A549 (cell line): ENCODE measurements around the gene ANKRD17. TPM values are rescaled to one million over a fixed set of nuclear protein-coding genes. Genes with fewer than 3 reads are reported as not detected.

Experiments
- ATAC-seq, 2 experiments: fragments of 200-7000 bp in 1 of 2; fragments of >200 bp in 1 of 2; cut with Nextera tagmentation in 1 of 2; cut with Tn5 transposase in 1 of 2; 3 replicates each; pipeline versions ENCODE4 v1.8.0 to v1.9.1; 2018 to 2020; ENCODE audit warnings: mild to moderate bottlenecking in 1 of 2, moderate library complexity in 1 of 2
- CTCF ChIA-PET: fragments of 300-600 bp; sonication (Branson Sonifier 250); formaldehyde crosslinking; extraction: SDS; loops from one replicate; lab custom pipeline; 2021; ENCODE audit warnings: antibody characterized with exemption, inconsistent platforms; lab: Yijun Ruan, JAX
- POLR2A ChIA-PET: fragments of 350-600 bp; formaldehyde crosslinking; extraction: SDS; loops from one replicate; lab custom pipeline; 2021; ENCODE audit warnings: antibody characterized with exemption, inconsistent platforms; lab: Yijun Ruan, JAX
- DNase-seq, 2 experiments: peaks; one replicate each; pipeline versions ENCODE4 v3.0.0 to v3.0.0-alpha.2; 2011 to 2016; ENCODE audit warnings: low read depth in 1 of 2, low spot score in 1 of 2
- FAIRE-seq: peaks from 2 replicates; lab custom pipeline; 2011; peaks lifted over from hg19 to GRCh38; lab: Jason Lieb, UNC
- H3K27ac ChIP-seq, 2 experiments: fragments of >200 bp; sonication (Bioruptor Twin); formaldehyde crosslinking; 3 replicates each; pipeline ENCODE4 v1.5.1; 2016 to 2017
- H3K4me1 ChIP-seq: fragments of >200 bp; sonication (Bioruptor Twin); formaldehyde crosslinking; 3 replicates; pipeline ENCODE4 v1.6.1; 2016
- H3K4me2 ChIP-seq: fragments of >200 bp; sonication (Bioruptor Twin); formaldehyde crosslinking; 3 replicates; pipeline ENCODE4 v1.6.1; 2016
- H3K4me3 ChIP-seq: fragments of >200 bp; sonication (Bioruptor Twin); formaldehyde crosslinking; 3 replicates; pipeline ENCODE4 v1.5.1; 2016
- H3K9me3 ChIP-seq: fragments of >200 bp; sonication (Bioruptor Twin); formaldehyde crosslinking; 3 replicates; pipeline ENCODE4 v1.6.1; 2016
- ATOH8 ChIP-seq: fragments of 250-450 bp; sonication (Bioruptor Pico); IDR thresholded peaks from 2 replicates; pipeline ENCODE4 v1.5.0; 2020; ENCODE audit warnings: low read depth, mild to moderate bottlenecking, moderate library complexity
- BCL3 ChIP-seq: fragments of >200 bp; sonication (Bioruptor Twin); formaldehyde crosslinking; IDR thresholded peaks from 3 replicates; pipeline ENCODE4 v1.6.1; 2016
- BHLHE40 ChIP-seq: IDR thresholded peaks from 2 replicates; pipeline ENCODE4 v1.6.1; 2012; ENCODE audit warnings: low read depth, low read length, inconsistent platforms
- CBX2 ChIP-seq: fragments of 200-600 bp; sonication (generic); IDR thresholded peaks from 2 replicates; pipeline ENCODE4 v1.6.1; 2016; ENCODE audit warnings: low read depth, mild to moderate bottlenecking, borderline replicate concordance
- CEBPB ChIP-seq, 2 experiments: fragments of >200 bp in 1 of 2; sonication (Bioruptor Twin) in 1 of 2; formaldehyde crosslinking in 1 of 2; IDR thresholded peaks; 2 replicates each; pipeline ENCODE4 v1.6.1; 2012 to 2016
- CHD4 ChIP-seq: fragments of 200-600 bp; sonication (generic); IDR thresholded peaks from 2 replicates; pipeline ENCODE4 v1.6.1; 2016; ENCODE audit warnings: antibody characterized with exemption, mild to moderate bottlenecking, borderline replicate concordance
- CTCF ChIP-seq: fragments of >200 bp; sonication (Bioruptor Twin); formaldehyde crosslinking; IDR thresholded peaks from 3 replicates; pipeline ENCODE4 v1.5.1; 2016
- EHF ChIP-seq: fragments of 250-450 bp; sonication (Bioruptor Pico); IDR thresholded peaks from 2 replicates; pipeline ENCODE4 v1.5.0; 2020; ENCODE audit warnings: mild to moderate bottlenecking
- ESRRA ChIP-seq: fragments of 150-350 bp; IDR thresholded peaks from 2 replicates; pipeline ENCODE4 v1.6.1; 2014; ENCODE audit warnings: mild to moderate bottlenecking, low read length, borderline replicate concordance
- FOSL2 ChIP-seq, 2 experiments: fragments of 450-650 bp in 1 of 2; fragments of >200 bp in 1 of 2; sonication (Bioruptor Twin) in 1 of 2; formaldehyde crosslinking; IDR thresholded peaks; 2 replicates each; pipeline versions ENCODE4 v1.5.0 to v1.6.1; 2016 to 2020; ENCODE audit warnings: mild to moderate bottlenecking in 1 of 2, moderate library complexity in 1 of 2
- GATA3 ChIP-seq: IDR thresholded peaks from 2 replicates; pipeline ENCODE4 v1.6.1; 2012; ENCODE audit warnings: borderline replicate concordance
- HES2 ChIP-seq: fragments of >200 bp; sonication (Bioruptor Twin); formaldehyde crosslinking; IDR thresholded peaks from 2 replicates; pipeline ENCODE4 v1.6.1; 2016
- HEYL ChIP-seq: fragments of 250-450 bp; sonication (Bioruptor Pico); IDR thresholded peaks from 2 replicates; pipeline ENCODE4 v1.8.0; 2021; ENCODE audit warnings: mild to moderate bottlenecking, moderate library complexity
- HMGXB4 ChIP-seq: fragments of 250-450 bp; sonication (Bioruptor Pico); IDR thresholded peaks from 2 replicates; pipeline ENCODE4 v1.5.0; 2021; ENCODE audit warnings: mild to moderate bottlenecking, moderate library complexity, borderline replicate concordance
- HOXB5 ChIP-seq: fragments of 250-450 bp; sonication (Bioruptor Pico); IDR thresholded peaks from 2 replicates; pipeline ENCODE4 v1.5.0; 2020; ENCODE audit warnings: mild to moderate bottlenecking, moderate library complexity
- JUN ChIP-seq, 2 experiments: fragments of >200 bp; sonication (Bioruptor Twin); formaldehyde crosslinking; IDR thresholded peaks; 2 replicates in 1 of 2; 3 replicates in 1 of 2; pipeline ENCODE4 v1.6.1; 2016 to 2017
- MAX ChIP-seq: IDR thresholded peaks from 2 replicates; pipeline ENCODE4 v1.6.1; 2012
- MAZ ChIP-seq: fragments of 150-350 bp; IDR thresholded peaks from 2 replicates; pipeline ENCODE4 v1.6.1; 2014; ENCODE audit warnings: antibody characterized with exemption, low read depth, low read length, borderline replicate concordance
- MYC ChIP-seq: IDR thresholded peaks from 2 replicates; pipeline ENCODE4 v1.6.1; 2012; ENCODE audit warnings: mild to moderate bottlenecking, inconsistent platforms, low read length, improper control_type of control experiment, borderline replicate concordance
- NFE2L2 ChIP-seq: fragments of 150-350 bp; conservative IDR thresholded peaks from 2 replicates; pipeline ENCODE4 v1.6.1; 2014; ENCODE audit warnings: low read length
- NR3C1 ChIP-seq: fragments of >200 bp; sonication (Bioruptor Twin); formaldehyde crosslinking; IDR thresholded peaks from 3 replicates; pipeline ENCODE4 v1.6.1; 2017
- POLR2A ChIP-seq: IDR thresholded peaks from 2 replicates; pipeline ENCODE4 v1.6.1; 2012; ENCODE audit warnings: mild to moderate bottlenecking, low read length
- RCOR1 ChIP-seq: fragments of 150-350 bp; IDR thresholded peaks from 2 replicates; pipeline ENCODE4 v1.6.1; 2014; ENCODE audit warnings: antibody characterized with exemption, low read length, low read depth
- TFCP2L1 ChIP-seq: fragments of 250-450 bp; sonication (Bioruptor Pico); IDR thresholded peaks from 2 replicates; pipeline ENCODE4 v1.5.0; 2021; ENCODE audit warnings: mild to moderate bottlenecking
- ZC3H11A ChIP-seq: fragments of 450-650 bp; IDR thresholded peaks from 2 replicates; pipeline ENCODE4 v1.6.1; 2014; ENCODE audit warnings: antibody characterized with exemption, mild to moderate bottlenecking
- ZNF302 ChIP-seq: fragments of 250-450 bp; sonication (Bioruptor Pico); IDR thresholded peaks from 2 replicates; pipeline ENCODE4 v1.9.0; 2021; ENCODE audit warnings: inconsistent platforms, mild to moderate bottlenecking, moderate library complexity
- WGBS: methylation state at CpG from one replicate; pipeline ENCODE4 v1.1.6; 2017; ENCODE audit errors: missing lambda C conversion rate; 5-methylcytosine and 5-hydroxymethylcytosine counted together
- polyA plus RNA-seq, 4 experiments: library from polyadenylated mRNA; depleted of rRNA in 3 of 4; stranded (reverse); fragments of >200 nt; fragmentation: RNase III in 1 of 4; extraction: RNeasy Plus Mini Kit Qiagen cat#74134 plus additional on column Dnase treatment in 1 of 4; gene quantifications; 2 replicates in 3 of 4; 3 replicates in 1 of 4; pipeline ENCODE4 v1.2.3, GENCODE V29; 2011 to 2017

Gene ANKRD17
- polyA plus RNA-seq, 2 of the 4 experiments (the other 2 are of a cell fraction) = 18.1 to 43.5 TPM

- TF ChIP-seq MAZ = no peak
- no peak for TF ChIP-seq POLR2A
- TF ChIP-seq MYC = no peak
- TF ChIP-seq MAX = no peak
- no peak for TF ChIP-seq FOSL2 (IDR thresholded peaks at IDR 0.05)
- no peak for TF ChIP-seq FOSL2 (CRISPR knock-in tag; IDR thresholded peaks at IDR 0.05)
- TF ChIP-seq ZNF302 (CRISPR knock-in tag) = no peak
- no peak for TF ChIP-seq BCL3
Observed at GRCh38 chr4:73224886-73225285, 33.7 kb downstream of the ANKRD17 start (continued).

- no peaks in the 10 kb centered on the region for H3K9me3 ChIP-seq
- peak overlapping the region; percentile 19; the same call in 2 of the 3 replicates for H3K4me3 ChIP-seq
- peak overlapping the region; percentile 76 for H3K4me2 ChIP-seq
- ATAC-seq = peak in 1 of 2 experiments; percentile 58; a peak in 3 of 6 replicates
- DNase-seq = peak in 1 of 2 experiments; percentile 2
- FAIRE-seq = no peak
- H3K27ac ChIP-seq = peak overlapping the region; percentile 38 to 40; a peak in 3 of 6 replicates
- POLR2A ChIA-PET = interaction anchor here (0.6 to 1.6 kb wide), 3 partner anchors 8 to 95 kb away, joined by 3 to 10 read pairs (median 5); partner anchors contain the start of gene ANKRD17
- no peak for TF ChIP-seq GATA3
- TF ChIP-seq ZC3H11A = no peak
- no peak for TF ChIP-seq HOXB5
- TF ChIP-seq JUN (IDR thresholded peaks at IDR 0.05) = 0 out of 5 replicates have a peak, but pooled peaks of 1 of the 2 experiments have one; percentile 2
- peaks cover 21% of the 10 kb centered on the region for H3K4me1 ChIP-seq
- CTCF ChIA-PET = no interaction called here
- WGBS = 6% methylated on average over 3 of the region's 3 CpGs
Observed at GRCh38 chr4:73223258-73223650, 35.3 kb downstream of the ANKRD17 start.

- ChIA-PET POLR2A (interaction anchor here (0.6 to 1.6 kb wide), 3 partner anchors 9 to 95 kb away, joined by 3 to 10 read pairs (median 5); partner anchors contain the start of gene ANKRD17), CTCF (no interaction called here)
- Histone ChIP-seq H3K4me1 (peaks cover 21% of the 10 kb centered on the region), H3K9me3 (no peaks in the 10 kb centered on the region), H3K27ac (peak overlapping the region; percentile 76 to 86), H3K4me2 (peak overlapping the region; percentile 76), H3K4me3 (peak overlapping the region; percentile 62)
- ATAC-seq (peak; percentile 100), DNase-seq (peak; percentile 65 to 89), FAIRE-seq (peak; percentile 43)
- WGBS = 2% methylated on average over 6 of the region's 6 CpGs
- TF ChIP-seq CBX2 (no peak), CTCF (no peak), HOXB5 (no peak), CEBPB (IDR thresholded peaks at IDR 0.05) (no peak), HEYL (no peak), MAZ (no peak), TFCP2L1 (no peak), MAX (peak; percentile 55), ESRRA (no peak), CHD4 (no peak), ATOH8 (CRISPR knock-in tag) (no peak), NFE2L2 (no peak), HES2 (no peak), EHF (CRISPR knock-in tag) (no peak), FOSL2 (IDR thresholded peaks at IDR 0.05) (peak; percentile 35; the same call in 1 of the 2 replicates), FOSL2 (CRISPR knock-in tag; IDR thresholded peaks at IDR 0.05) (peak; percentile 90), HMGXB4 (CRISPR knock-in tag) (no peak), RCOR1 (no peak), JUN (IDR thresholded peaks at IDR 0.05) (peak; percentile 33 to 35; a peak in 1 of 5 replicates), BHLHE40 (no peak), NR3C1 (no peak)
Observed at GRCh38 chr4:73222466-73223257, 35.9 kb downstream of the ANKRD17 start.
